A673 (cell line): Measurements from ENCODE around the gene FAAP100. TPM values are rescaled to one million over a fixed set of nuclear protein-coding genes. Genes with fewer than 3 reads are reported as not detected.
"Not testable (repeated sequence)": the region's sequence is repeated elsewhere in the genome, so short reads cannot be mapped to it uniquely, and the experiment has no call there.

Experiments
- BruUV-seq: library from RNA; stranded (reverse); fragments of 400-500 nt; replicated peaks from 2 replicates; lab custom pipeline; 2021; lab: Mats Ljungman, UMichigan
- CTCF ChIA-PET: fragments of 300-600 bp; sonication (Branson Sonifier 250); formaldehyde crosslinking; loops from one replicate; lab custom pipeline; 2022; ENCODE audit warnings: antibody characterized with exemption; lab: Charles Lee
- POLR2A ChIA-PET: fragments of 300-600 bp; sonication (Branson Sonifier 250); formaldehyde crosslinking; loops from one replicate; lab custom pipeline; 2022; ENCODE audit warnings: antibody characterized with exemption; ENCODE audit not compliant: low non-redundant PET; lab: Charles Lee
- DNase-seq: peaks from one replicate; pipeline ENCODE4 v3.0.0-alpha.2; 2015; ENCODE audit warnings: low spot score
- H3K27ac ChIP-seq: fragments of 200-600 bp; sonication (generic); 2 replicates; pipeline ENCODE4 v1.5.1; 2016; ENCODE audit warnings: mixed run types, low read depth, mild to moderate bottlenecking, mixed read lengths, antibody characterized with exemption, low read length; ENCODE audit not compliant: poor library complexity, severe bottlenecking
- H3K27me3 ChIP-seq: fragments of 200-600 bp; sonication (generic); replicated peaks from 2 replicates; pipeline ENCODE4 v1.6.1; 2017; ENCODE audit warnings: mixed run types, low read depth, mild to moderate bottlenecking, mixed read lengths, antibody characterized with exemption, low read length; ENCODE audit not compliant: insufficient read depth, poor library complexity
- H3K36me3 ChIP-seq: fragments of 200-600 bp; sonication (generic); 2 replicates; pipeline ENCODE4 v1.6.1; 2016; ENCODE audit warnings: mixed run types, mild to moderate bottlenecking, mixed read lengths, antibody characterized with exemption, low read length; ENCODE audit not compliant: insufficient read depth, poor library complexity, severe bottlenecking
- H3K4me1 ChIP-seq: fragments of 200-600 bp; sonication (generic); 2 replicates; pipeline ENCODE4 v1.6.1; 2017; ENCODE audit warnings: mixed run types, mild to moderate bottlenecking, mixed read lengths, antibody characterized with exemption, low read length; ENCODE audit not compliant: insufficient read depth, poor library complexity, severe bottlenecking
- H3K4me3 ChIP-seq: fragments of 200-600 bp; sonication (generic); 2 replicates; pipeline ENCODE4 v1.5.1; 2016; ENCODE audit warnings: low read depth, mixed run types, mild to moderate bottlenecking, mixed read lengths, low read length; ENCODE audit not compliant: poor library complexity, severe bottlenecking
- H3K9me3 ChIP-seq: fragments of 200-600 bp; sonication (generic); 2 replicates; pipeline ENCODE4 v1.6.1; 2016; ENCODE audit warnings: mixed run types, low read depth, mild to moderate bottlenecking, mixed read lengths, antibody characterized with exemption, low read length; ENCODE audit not compliant: poor library complexity, severe bottlenecking
- EZH2 ChIP-seq: fragments of 200-600 bp; sonication (generic); IDR thresholded peaks from 2 replicates; pipeline ENCODE4 v1.6.1; 2017; ENCODE audit warnings: borderline replicate concordance, low read depth, mild to moderate bottlenecking, mixed read lengths, antibody characterized with exemption, low read length; ENCODE audit not compliant: poor library complexity, severe bottlenecking
- intact Hi-C: fragments of 100-400 bp; cut with micrococcal nuclease; formaldehyde crosslinking; loops from one replicate; pipeline ENCODE4 v1.10.0; 2022; ENCODE audit not compliant: unreplicated experiment
- total RNA-seq: library from RNA; stranded (reverse); gene quantifications from 2 replicates; pipeline ENCODE4 v1.2.3, GENCODE V29; 2021
- TF ChIP-seq, protein P1 (sequence below): fragments of 300-800, 200-600 bp; sonication (generic); conservative IDR thresholded peaks from 2 replicates; pipeline ENCODE4 v1.5.1; 2017; ENCODE audit warnings: low read depth, mild to moderate bottlenecking, antibody characterized with exemption, low read length, moderate library complexity, mixed read lengths

FAAP100 gene
- total RNA-seq, 1 experiment from 2014 or later: 49.4 TPM

DNA sequence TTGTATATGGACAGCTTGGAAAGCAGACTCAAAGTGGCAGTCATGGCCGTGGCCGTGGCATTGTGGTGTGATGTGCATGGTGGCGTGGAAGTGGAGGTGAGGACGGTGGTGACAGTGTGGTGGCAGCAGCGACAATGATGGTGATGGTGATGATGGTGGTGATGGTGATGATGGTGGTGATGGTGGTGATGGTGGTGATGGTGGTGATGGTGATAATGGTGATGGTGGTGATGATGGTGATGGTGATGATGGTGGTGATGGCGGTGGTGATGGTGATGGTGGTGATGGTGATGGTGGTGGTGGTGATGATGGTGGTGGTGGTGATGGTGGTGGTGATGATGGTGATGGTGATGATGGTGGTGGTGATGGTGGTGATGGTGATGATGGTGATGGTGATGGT, 21.1 kb downstream of the FAAP100 start:
- POLR2A ChIA-PET, H3K4me3 ChIP-seq, CTCF ChIA-PET, H3K36me3 ChIP-seq, intact Hi-C loops, DNase-seq, H3K27ac ChIP-seq, H3K4me1 ChIP-seq, H3K9me3 ChIP-seq, BruUV-seq: not testable (repeated sequence)
- H3K27me3 ChIP-seq: peaks cover 13% of the 10 kb centered on the region

DNA sequence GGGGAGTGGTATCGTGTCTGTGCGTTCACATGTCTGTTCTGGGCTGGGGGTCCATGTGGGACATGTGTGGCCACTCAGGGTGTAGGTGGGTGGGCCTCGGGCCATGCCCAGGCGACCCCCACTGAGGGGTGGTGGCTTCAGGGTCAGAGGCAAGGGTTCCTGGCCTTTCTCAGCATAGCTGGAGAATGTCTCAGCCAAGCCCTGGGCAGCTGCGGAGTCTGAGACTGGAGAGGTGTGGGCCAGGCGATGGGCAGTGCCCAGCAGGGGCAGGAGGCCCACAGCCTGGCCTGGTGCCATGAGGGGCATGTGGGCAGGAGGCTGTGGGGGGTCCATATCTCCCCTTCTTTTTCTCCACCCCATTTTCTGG, 22.7 kb downstream of the FAAP100 start:
- H3K4me3 ChIP-seq: no peak overlapping the region
- no peaks in the 10 kb centered on the region for H3K9me3 ChIP-seq
- DNase-seq: no peak
- TF ChIP-seq, protein P1, sequence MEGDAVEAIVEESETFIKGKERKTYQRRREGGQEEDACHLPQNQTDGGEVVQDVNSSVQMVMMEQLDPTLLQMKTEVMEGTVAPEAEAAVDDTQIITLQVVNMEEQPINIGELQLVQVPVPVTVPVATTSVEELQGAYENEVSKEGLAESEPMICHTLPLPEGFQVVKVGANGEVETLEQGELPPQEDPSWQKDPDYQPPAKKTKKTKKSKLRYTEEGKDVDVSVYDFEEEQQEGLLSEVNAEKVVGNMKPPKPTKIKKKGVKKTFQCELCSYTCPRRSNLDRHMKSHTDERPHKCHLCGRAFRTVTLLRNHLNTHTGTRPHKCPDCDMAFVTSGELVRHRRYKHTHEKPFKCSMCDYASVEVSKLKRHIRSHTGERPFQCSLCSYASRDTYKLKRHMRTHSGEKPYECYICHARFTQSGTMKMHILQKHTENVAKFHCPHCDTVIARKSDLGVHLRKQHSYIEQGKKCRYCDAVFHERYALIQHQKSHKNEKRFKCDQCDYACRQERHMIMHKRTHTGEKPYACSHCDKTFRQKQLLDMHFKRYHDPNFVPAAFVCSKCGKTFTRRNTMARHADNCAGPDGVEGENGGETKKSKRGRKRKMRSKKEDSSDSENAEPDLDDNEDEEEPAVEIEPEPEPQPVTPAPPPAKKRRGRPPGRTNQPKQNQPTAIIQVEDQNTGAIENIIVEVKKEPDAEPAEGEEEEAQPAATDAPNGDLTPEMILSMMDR: no peak
- TF ChIP-seq EZH2: no peak
- no peak overlapping the region for H3K27ac ChIP-seq
- H3K36me3 ChIP-seq: no peaks in the 10 kb centered on the region
- intact Hi-C loops: no loop called here
- no TSS peak for BruUV-seq
- H3K27me3 ChIP-seq: peaks cover 12% of the 10 kb centered on the region
- ChIA-PET POLR2A (no interaction called here), CTCF (no interaction called here)
- no peaks in the 10 kb centered on the region for H3K4me1 ChIP-seq

DNA sequence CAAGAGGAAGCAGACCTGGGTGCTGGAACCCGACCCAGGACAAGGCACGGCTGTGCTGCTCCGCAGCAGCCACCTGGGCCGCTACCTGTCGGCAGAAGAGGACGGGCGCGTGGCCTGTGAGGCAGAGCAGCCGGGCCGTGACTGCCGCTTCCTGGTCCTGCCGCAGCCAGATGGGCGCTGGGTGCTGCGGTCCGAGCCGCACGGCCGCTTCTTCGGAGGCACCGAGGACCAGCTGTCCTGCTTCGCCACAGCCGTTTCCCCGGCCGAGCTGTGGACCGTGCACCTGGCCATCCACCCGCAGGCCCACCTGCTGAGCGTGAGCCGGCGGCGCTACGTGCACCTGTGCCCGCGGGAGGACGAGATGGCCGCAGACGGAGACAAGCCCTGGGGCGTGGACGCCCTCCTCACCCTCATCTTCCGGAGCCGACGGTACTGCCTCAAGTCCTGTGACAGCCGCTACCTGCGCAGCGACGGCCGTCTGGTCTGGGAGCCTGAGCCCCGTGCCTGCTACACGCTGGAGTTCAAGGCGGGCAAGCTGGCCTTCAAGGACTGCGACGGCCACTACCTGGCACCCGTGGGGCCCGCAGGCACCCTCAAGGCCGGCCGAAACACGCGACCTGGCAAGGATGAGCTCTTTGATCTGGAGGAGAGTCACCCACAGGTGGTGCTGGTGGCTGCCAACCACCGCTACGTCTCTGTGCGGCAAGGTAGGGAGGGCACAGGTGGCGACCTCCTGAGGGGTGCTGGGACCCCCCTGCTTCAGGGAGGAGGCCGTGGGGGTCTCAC, 23.3 kb downstream of the FAAP100 start:
- Histone ChIP-seq H3K4me1 (no peaks in the 10 kb centered on the region), H3K27ac (no peak overlapping the region), H3K9me3 (no peaks in the 10 kb centered on the region), H3K27me3 (peaks cover 12% of the 10 kb centered on the region), H3K4me3 (no peak overlapping the region), H3K36me3 (no peaks in the 10 kb centered on the region)
- POLR2A ChIA-PET: no interaction called here
- no peak for DNase-seq
- CTCF ChIA-PET: no interaction called here
- intact Hi-C loops: no loop called here
- no TSS peak for BruUV-seq
- no peak for TF ChIP-seq EZH2
- TF ChIP-seq, protein P1: no peak

DNA sequence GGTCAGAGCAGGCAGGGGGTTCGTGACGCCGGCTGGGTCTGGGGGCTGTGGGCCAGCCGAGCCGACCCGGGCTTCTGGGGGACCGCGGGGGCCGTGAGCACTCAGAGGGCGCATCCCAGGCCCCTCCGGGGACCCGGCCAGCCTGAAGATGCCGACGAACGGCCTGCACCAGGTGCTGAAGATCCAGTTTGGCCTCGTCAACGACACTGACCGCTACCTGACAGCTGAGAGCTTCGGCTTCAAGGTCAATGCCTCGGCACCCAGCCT, 23.8 kb downstream of the FAAP100 start:
- peaks cover 12% of the 10 kb centered on the region for H3K27me3 ChIP-seq
- no peak for DNase-seq
- TF ChIP-seq EZH2: no peak
- TF ChIP-seq, protein P1: no peak
- no peak overlapping the region for H3K4me3 ChIP-seq
- no TSS peak for BruUV-seq
- H3K4me1 ChIP-seq: no peaks in the 10 kb centered on the region
- intact Hi-C loops: no loop called here
- ChIA-PET CTCF (no interaction called here), POLR2A (no interaction called here)
- H3K36me3 ChIP-seq: no peaks in the 10 kb centered on the region
- no peak overlapping the region for H3K27ac ChIP-seq
- H3K9me3 ChIP-seq: no peaks in the 10 kb centered on the region
